Endothelial cell of umbilical vein (primary cell): Measurements from ENCODE around the gene USP37.

Experiments
- CTCF ChIP-seq, 2 donors: IDR thresholded peaks; 1 replicate in 1 of 2; 2 replicates in 1 of 2; pipeline ENCODE4 v1.5.1; 2011; ENCODE audit warnings: low read length in 2 of 2, mild to moderate bottlenecking in 2 of 2, moderate library complexity in 2 of 2, control low read depth in 1 of 2, inconsistent platforms in 1 of 2, low read depth in 1 of 2; ENCODE audit not compliant: insufficient read depth in 1 of 2; ENCODE audit errors: extremely low read depth in 1 of 2
- EZH2 ChIP-seq: IDR thresholded peaks from 2 replicates; pipeline ENCODE4 v1.6.1; 2012; ENCODE audit warnings: borderline replicate concordance, low read depth, mild to moderate bottlenecking, moderate library complexity, low read length, inconsistent platforms; ENCODE audit not compliant: severe bottlenecking
- JUN ChIP-seq: IDR thresholded peaks from 2 replicates; pipeline ENCODE4 v1.6.1; 2011; ENCODE audit warnings: borderline replicate concordance, low read depth; ENCODE audit not compliant: insufficient read length, insufficient read depth
- POLR2A ChIP-seq: IDR thresholded peaks from 2 replicates; pipeline ENCODE4 v1.6.1; 2012; ENCODE audit warnings: low read depth, mild to moderate bottlenecking, control low read depth, low read length
- POLR2AphosphoS5 ChIP-seq: IDR thresholded peaks from 2 replicates; pipeline ENCODE4 v1.6.1; 2012; ENCODE audit warnings: low read depth, mild to moderate bottlenecking, control low read depth, low read length, moderate library complexity; ENCODE audit not compliant: insufficient read depth
- TF ChIP-seq, protein P1 (sequence below): IDR thresholded peaks from 2 replicates; pipeline ENCODE4 v1.6.1; 2011; ENCODE audit not compliant: insufficient read depth, insufficient read length

DNA sequence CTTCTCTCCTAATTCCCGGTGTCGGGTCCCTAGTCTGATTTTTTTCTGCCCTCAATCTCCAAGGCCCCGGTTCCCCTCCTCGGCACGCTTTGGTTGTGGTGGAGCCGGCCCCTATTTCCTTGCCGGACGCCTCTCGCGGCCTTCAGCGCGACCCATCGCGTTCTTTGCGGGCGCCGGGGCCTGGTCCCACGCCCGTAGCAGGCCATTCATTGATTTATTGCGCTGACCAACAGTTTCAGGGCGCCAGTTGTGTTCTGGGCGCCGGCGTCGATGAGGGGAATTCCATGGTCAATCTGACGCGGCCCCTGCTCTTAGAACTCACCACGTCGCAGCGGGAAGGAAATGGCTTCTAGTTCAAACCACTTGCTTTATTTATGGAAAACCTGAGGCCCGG, 884 bp upstream of the USP37 start:
- TF ChIP-seq CTCF (IDR thresholded peaks at IDR 0.05; ENCODE audit: extremely low read depth in 1 of 2, insufficient read depth in 1 of 2, low read depth in 1 of 2, low read length in 2 of 2) (no peak), EZH2 (no peak), POLR2AphosphoS5 (peak; percentile 57), POLR2A (no peak), JUN (no peak)
- TF ChIP-seq, protein P1, sequence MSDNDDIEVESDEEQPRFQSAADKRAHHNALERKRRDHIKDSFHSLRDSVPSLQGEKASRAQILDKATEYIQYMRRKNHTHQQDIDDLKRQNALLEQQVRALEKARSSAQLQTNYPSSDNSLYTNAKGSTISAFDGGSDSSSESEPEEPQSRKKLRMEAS = no peak
